CD4-positive, alpha-beta T cell treated with Interleukin-10 for 1 hour (primary cell): ENCODE results near the gene NDUFB3.
"Not testable (repeated sequence)": the region's sequence is repeated elsewhere in the genome, so short reads cannot be mapped to it uniquely, and the experiment has no call there.

ENCODE experiments used
- DNase-seq: peaks from one replicate; pipeline ENCODE4 v3.0.0-alpha.2; 2020

Gene NDUFB3

GRCh38 chr2:201071479-201072200 is at the start of gene NDUFB3, which contains the start of gene HYCC2:
TSS of gene NDUFB3 (plus strand) at chr2:201072001. CDS start at chr2:201078883, 6,882 bp downstream.
TSS of gene HYCC2 (minus strand) at chr2:201071671. CDS start at chr2:201024009, 47,662 bp downstream.
- peak; percentile 96 for DNase-seq

GRCh38 chr2:201024518-201024917 is 47.3 kb upstream of the NDUFB3 start:
- no peak for DNase-seq

- DNase-seq = not testable (repeated sequence)
These were observed 37.4 kb upstream of the NDUFB3 start for GRCh38 chr2:201034355-201034754.

- DNase-seq = not testable (repeated sequence)
These were observed 33.4 kb upstream of the NDUFB3 start for GRCh38 chr2:201038361-201038760.

DNA sequence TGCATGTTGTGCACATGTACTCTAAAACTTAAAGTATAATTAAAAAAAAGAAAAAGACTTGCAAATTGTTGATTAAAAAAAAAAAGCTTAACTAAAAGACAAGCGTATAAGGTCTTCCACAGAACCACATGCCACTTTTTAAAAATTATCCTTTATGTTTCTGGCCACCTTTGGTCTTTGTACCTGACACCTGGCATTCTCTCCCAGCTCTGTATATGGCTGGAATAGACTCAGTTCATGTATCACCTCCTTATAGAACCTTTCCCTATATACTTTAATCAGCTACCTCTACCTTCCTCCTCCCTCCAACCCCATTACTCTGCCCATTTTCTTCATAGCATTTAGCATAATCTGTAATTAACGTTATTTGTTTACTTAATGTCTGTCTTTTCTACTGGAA is 32.9 kb upstream of the NDUFB3 start:
- DNase-seq = no peak

GRCh38 chr2:201040867-201041628 is 30.8 kb upstream of the NDUFB3 start:
- no peak for DNase-seq

DNA sequence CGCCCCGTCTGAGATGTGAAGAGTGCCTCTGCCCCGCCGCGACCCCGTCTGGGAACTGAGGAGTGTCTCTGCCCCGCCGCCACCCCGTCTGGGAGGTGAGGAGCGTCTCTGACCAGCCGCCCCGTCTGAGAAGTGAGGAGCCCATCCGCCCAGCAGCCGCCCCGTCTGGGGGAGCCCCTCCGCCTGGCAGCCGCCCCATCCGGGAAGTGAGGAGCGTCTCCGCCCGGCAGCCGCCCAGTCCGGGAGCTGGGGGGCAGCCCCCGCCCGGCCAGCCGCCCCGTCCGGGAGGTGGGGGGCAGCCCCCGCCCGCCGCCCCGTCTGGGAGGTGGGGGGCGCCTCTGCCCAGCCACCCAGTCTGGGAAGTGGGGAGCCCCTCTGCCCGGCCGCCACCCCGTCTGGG is 29.4 kb upstream of the NDUFB3 start:
- DNase-seq = not testable (repeated sequence)

DNA sequence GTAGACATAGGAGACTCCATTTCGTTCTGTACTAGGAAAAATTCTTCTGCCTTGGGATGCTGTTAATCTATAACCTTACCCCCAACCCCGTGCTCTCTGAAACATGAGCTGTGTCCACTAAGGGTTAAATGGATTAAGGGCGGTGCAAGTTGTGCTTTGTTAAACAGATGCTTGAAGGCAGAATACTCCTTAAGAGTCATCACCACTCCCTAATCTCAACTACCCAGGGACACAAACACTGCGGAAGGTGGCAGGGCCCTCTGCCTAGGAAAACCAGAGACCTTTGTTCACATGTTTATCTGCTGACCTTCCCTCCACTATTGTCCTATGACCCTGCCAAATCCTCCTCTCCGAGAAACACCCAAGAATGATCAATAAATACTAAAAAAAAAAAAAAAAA is 28.8 kb upstream of the NDUFB3 start:
- DNase-seq = not testable (repeated sequence)

DNA sequence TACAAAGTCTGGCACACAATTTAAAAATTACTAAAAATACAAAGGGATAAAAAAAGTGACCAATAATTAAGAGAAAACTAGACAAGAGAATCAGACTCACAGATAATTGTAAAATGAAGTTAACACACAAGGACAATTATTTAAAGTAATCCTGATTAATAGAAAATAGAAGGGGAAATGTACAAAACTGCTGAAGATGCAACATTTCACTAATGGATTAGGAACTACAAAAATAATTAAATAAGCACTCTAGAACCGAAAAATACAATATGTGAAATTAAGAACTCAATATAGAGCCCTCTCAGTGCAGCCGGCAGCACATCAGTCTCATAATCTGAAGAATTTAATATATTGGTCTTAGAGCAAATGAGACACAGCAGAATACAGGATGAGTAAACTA is 24.9 kb upstream of the NDUFB3 start:
- no peak for DNase-seq

DNA sequence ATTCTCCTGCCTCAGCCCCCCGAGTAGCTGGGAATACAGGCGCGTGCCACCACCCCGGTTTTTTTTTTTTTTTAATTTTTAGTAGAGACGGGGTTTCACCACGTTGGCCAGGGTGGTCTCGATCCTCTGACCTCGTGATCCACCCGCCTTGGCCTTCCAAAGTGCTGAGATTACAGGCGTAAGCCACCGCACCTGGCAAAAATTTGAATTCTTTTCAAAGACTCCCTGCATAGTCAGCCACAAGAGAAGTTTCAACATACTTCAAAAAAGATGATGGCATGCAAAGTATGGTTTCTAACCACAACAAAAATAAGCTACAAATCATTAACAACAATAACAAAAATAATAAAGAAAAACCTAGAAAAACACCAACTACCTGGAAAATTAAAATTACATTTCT is 22.3 kb upstream of the NDUFB3 start:
- DNase-seq = no peak

- no peak for DNase-seq
These were observed 14.7 kb upstream of the NDUFB3 start for GRCh38 chr2:201057087-201057521.

DNA sequence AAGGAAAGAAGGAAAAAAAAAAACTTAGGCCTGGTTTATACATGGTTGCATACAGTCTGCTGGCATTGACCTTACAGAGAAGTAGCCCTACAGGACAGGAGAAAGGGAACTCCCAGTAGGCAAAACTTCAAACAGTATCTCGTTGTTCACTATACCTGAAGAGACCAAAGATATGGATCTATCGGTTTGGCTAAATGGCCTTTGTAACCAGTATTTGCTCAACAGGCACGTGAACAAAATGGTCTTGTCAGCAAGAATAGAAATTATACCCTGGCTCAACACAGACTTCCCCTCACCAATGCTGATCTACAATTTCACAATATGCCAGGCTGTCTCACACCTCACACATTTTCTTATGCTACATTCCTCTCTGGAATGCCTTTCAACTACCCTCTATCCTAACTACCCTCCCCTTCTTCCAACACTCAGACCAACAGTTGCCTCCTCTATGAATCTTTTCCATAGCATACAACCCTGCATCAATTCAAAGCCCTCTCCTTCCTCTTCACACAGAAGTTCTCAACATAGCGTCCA is 14.0 kb upstream of the NDUFB3 start:
- no peak for DNase-seq

DNA sequence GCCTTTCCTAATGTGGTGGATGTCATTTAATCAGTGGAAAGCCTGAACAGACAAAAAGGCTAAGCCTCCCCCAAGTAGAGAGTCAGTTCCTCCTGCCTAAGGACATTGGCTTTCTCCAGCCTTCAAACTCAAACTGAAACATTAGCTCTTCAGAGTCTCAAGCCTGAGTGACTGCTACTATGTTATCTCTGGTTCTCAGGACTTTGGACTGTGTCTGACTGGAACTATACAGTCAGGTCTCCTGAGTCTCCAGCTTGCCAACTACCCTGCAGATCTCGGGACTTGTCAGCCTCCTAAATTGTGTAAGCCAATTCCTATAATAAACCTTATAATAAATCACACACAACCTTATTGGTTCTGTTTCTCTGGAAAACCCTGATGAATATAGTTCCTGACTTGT is 12.9 kb upstream of the NDUFB3 start:
- no peak for DNase-seq

- no peak for DNase-seq
These were observed 11.6 kb upstream of the NDUFB3 start for GRCh38 chr2:201059961-201060755.

DNA sequence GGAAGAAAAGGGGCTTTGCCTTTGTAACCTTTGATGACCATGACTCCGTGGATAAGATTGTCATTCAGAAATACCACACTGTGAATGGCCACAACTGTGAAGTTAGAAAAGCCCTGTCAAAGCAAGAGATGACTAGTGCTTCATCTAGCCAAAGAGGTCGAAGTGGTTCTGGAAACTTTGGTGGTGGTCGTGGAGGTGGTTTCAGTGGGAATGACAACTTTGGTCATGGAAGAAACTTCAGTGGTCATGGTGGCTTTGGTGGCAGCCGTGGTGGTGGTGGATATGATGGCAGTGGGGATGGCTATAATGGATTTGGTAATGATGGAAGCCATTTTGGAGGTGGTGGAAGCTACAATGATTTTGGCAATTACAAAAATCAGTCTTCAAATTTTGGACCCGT is 8.3 kb upstream of the NDUFB3 start:
- not testable (repeated sequence) for DNase-seq

DNA sequence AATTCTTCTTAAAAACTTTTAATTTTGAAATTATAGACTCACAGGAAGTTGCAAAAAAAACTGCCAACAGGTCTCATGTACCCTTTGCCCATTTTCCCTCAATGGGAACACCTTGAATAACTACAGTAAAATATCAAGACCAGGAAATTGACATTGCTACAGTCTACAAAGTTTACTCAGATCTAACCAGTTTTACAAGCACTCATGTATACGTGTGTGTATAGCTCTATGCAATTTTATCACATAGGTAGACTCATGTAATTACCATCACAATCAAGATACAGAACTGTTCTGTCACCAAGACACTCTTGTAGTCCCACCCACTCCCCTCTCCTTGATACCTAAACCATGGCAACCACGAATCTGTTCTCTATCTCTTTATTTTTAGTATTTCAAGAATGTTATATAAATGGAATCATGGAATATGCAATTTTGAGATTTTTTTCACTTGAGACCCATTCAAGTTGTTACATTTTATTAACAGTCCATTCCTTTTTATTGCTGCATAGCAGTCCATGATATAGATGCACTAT is 6.9 kb upstream of the NDUFB3 start:
- no peak for DNase-seq

DNA sequence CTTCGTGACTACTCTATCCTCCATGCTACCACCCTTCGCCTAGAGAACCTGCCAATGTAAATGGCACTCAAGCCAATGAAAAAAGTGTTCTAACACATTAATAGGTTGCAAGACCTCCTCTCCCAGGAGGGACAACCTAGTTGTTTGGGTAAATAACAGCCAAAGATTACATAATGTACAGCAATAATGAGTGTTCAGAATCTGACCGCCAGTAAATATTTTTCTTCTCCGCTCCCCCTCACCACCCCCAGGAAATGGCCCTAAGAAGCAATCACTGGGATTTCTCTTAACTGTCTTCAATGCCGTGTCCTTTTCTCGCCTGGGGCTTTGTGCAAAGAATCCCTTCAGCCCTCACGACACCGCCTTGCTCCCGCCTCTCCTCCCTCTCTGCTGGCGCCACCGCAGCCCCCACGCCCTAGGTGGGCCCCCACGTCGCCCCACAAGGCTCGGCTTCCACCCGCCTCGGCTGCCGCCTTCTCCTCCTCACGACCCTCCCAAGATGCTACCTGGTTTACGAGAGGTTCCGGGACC is 788 bp upstream of the NDUFB3 start:
- DNase-seq = no peak

GRCh38 chr2:201072201-201072530 is 365 bp downstream of the NDUFB3 start:
- DNase-seq = no peak

- DNase-seq = no peak
These were observed 1.3 kb downstream of the NDUFB3 start for GRCh38 chr2:201073071-201073470.

GRCh38 chr2:201074996-201075395 is 3.2 kb downstream of the NDUFB3 start:
- DNase-seq = no peak

DNA sequence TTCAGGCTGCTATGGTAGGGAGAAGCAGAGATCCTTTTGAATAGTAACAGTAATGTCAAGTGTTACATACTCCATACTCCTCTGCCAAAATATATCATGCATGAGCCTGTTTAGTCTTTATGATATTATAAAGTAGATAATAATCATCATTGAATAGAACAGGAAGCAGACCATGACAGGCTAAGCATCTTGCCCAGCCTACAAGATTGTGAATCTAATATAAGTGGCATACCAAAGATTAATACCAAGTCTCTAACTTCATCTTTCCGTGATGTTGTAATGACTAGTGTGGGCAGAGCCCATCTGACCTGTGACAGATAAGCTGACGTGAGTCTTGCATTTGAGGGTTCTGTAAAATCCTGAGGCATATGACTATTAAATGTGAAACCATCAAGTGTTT is 13.1 kb downstream of the NDUFB3 start:
- DNase-seq = no peak

DNA sequence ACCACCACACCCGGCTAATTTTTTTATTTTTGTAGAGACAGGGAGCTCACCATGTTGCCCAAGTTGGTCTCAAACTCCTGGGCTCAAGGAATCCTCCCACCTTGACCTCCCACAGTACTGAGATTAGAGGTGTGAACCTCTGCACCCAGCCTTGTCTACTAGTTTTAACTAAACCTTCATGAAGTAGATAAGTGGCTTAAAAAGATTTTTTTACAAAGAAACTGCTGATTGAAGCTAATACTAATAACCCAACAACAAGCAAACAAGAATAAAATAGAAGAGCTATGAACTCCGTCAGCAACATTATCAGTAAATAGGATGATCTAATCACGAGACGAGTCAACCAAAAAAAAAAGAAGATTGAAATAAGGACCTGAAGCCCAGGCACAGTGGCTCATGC is 18.8 kb downstream of the NDUFB3 start:
- no peak for DNase-seq

DNA sequence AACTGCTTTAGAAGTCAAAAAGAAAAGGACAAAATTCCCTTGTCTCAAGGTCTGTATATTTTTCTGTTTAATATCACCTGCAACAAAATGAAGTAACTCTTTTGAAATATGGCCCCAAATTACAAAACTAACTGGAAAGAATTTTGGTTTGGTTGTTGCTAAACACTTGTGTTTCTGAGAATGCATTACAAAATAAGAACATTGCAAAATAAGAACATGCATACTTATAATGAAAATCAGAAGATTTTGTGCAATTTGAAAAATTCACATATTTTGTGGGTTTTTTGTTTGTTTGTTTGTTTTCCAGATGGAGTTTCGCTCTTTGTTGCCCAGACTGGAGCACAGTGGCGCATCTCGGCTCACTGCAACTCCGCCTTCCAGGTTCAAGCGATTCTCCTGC is 21.8 kb downstream of the NDUFB3 start:
- no peak for DNase-seq
